ENCODE data around the gene ATXN7. TPM values are rescaled to one million over a fixed set of nuclear protein-coding genes. Genes with fewer than 3 reads are reported as not detected.

The ATXN7 gene
- total and polyA plus RNA-seq, 10 of the 15 experiments (the other 5 are each of a cell fraction or from before 2014, with no cell fraction given) = 0.83 to 24.6 (median 8.5) TPM

GRCh38 chr3:64037084-64037483, 173.4 kb downstream of the ATXN7 start (continued):
- TF ChIP-seq STAT3 (IDR thresholded peaks at IDR 0.05; ENCODE audit: low read depth, low read length) (no peak), YBX1 (IDR thresholded peaks at IDR 0.05) (no peak), NFYA (IDR thresholded peaks at IDR 0.05; ENCODE audit: borderline replicate concordance, low read depth, low read length) (no peak), ZNF687 (IDR thresholded peaks at IDR 0.05) (no peak), SUZ12 (IDR thresholded peaks at IDR 0.05; ENCODE audit: unreplicated experiment) (no peak), TCF12 (IDR thresholded peaks at IDR 0.05; ENCODE audit: low read depth, low read length) (no peak), USF2 (IDR thresholded peaks at IDR 0.05; ENCODE audit: borderline replicate concordance, low read depth, low read length) (no peak), RELB (IDR thresholded peaks at IDR 0.05; ENCODE audit: low read depth) (no peak), STAT1 (conservative IDR thresholded peaks at IDR 0.05) (no peak), SMAD5 (IDR thresholded peaks at IDR 0.05; ENCODE audit: low read depth) (no peak)

Data from GM12878 (cell line).